HT1080 (cell line): ENCODE data around the gene GCLM. TPM values are rescaled to one million over a fixed set of nuclear protein-coding genes. Genes with fewer than 3 reads are reported as not detected.
"Not testable (repeated sequence)": the region's sequence is repeated elsewhere in the genome, so short reads cannot be mapped to it uniquely, and the experiment has no call there.

Source experiments
- DNase-seq: peaks from one replicate; pipeline ENCODE4 v3.0.0-alpha.2; 2015; ENCODE audit warnings: low read depth
- polyA plus RNA-seq, 2 experiments: library from polyadenylated mRNA; depleted of rRNA; stranded (reverse); fragments of >200 nt; gene quantifications; 2 replicates each; pipeline ENCODE4 v1.2.3, GENCODE V29; 2015
- total RNA-seq: library from RNA; depleted of rRNA; stranded (reverse); fragments of >200 nt; shearing (Covaris generic); gene quantifications from 2 replicates; pipeline ENCODE4 v1.2.3, GENCODE V29; 2014; rRNA removed

Gene GCLM
- total RNA-seq = 19.5 and 28.9 TPM in 2 replicates
- 27.5 and 29.8 TPM in 2 replicates for polyA plus RNA-seq (2015; cell fraction: cytosol; rRNA removed)
- 25.7 and 31.8 TPM in 2 replicates for polyA plus RNA-seq (2015; cell fraction: nucleus; rRNA removed)

GRCh38 chr1:93909146-93910050 is at the start of gene GCLM:
GCLM (minus strand) TSS chr1:93909430; CDS start chr1:93909163, 267 bp downstream.
- peak; percentile 94 for DNase-seq

GRCh38 chr1:93958726-93959100 is 49.5 kb upstream of the GCLM start:
- DNase-seq = no peak

- no peak for DNase-seq
Measured at GRCh38 chr1:93958032-93958725, 48.9 kb upstream of the GCLM start.

- DNase-seq = no peak
Measured at GRCh38 chr1:93955765-93956164, 46.5 kb upstream of the GCLM start.

- not testable (repeated sequence) for DNase-seq
Measured at GRCh38 chr1:93947002-93947686, 37.9 kb upstream of the GCLM start.

GRCh38 chr1:93938461-93939145 is 29.4 kb upstream of the GCLM start:
- DNase-seq = no peak

GRCh38 chr1:93937997-93938396 is 28.8 kb upstream of the GCLM start:
- no peak for DNase-seq

GRCh38 chr1:93925206-93925605 is 16.0 kb upstream of the GCLM start:
- DNase-seq = no peak

GRCh38 chr1:93919780-93920179 is 10.6 kb upstream of the GCLM start:
- DNase-seq = no peak

- no peak for DNase-seq
Measured at GRCh38 chr1:93917302-93917701, 8.1 kb upstream of the GCLM start.

GRCh38 chr1:93910880-93911279 is 1.6 kb upstream of the GCLM start:
- DNase-seq = not testable (repeated sequence)

GRCh38 chr1:93910305-93910704 is 1.1 kb upstream of the GCLM start:
- no peak for DNase-seq

GRCh38 chr1:93908394-93909145 is 660 bp downstream of the GCLM start:
- peak; percentile 28 for DNase-seq

- DNase-seq = peak; percentile 57
Measured at GRCh38 chr1:93907718-93908117, 1.5 kb downstream of the GCLM start.

- no peak for DNase-seq
Measured at GRCh38 chr1:93906480-93906879, 2.8 kb downstream of the GCLM start.

- no peak for DNase-seq
Measured at GRCh38 chr1:93905734-93906133, 3.5 kb downstream of the GCLM start.

GRCh38 chr1:93905051-93905450 is 4.2 kb downstream of the GCLM start:
- no peak for DNase-seq

- no peak for DNase-seq
Measured at GRCh38 chr1:93904228-93904627, 5.0 kb downstream of the GCLM start.

- no peak for DNase-seq
Measured at GRCh38 chr1:93900723-93901504, 8.3 kb downstream of the GCLM start.
